ENCODE data around the gene PAK1IP1.
"Not testable (repeated sequence)": the region's sequence is repeated elsewhere in the genome, so short reads cannot be mapped to it uniquely, and the experiment has no call there.

PAK1IP1 gene

GRCh38 chr6:10694302-10695085, at the start of gene PAK1IP1, which contains the start of gene C6orf52:
Gene PAK1IP1 (plus strand): TSS chr6:10694972. CDS start chr6:10694986, 14 bp downstream.
Gene C6orf52 (minus strand): TSS chr6:10694616. CDS start chr6:10687550, 7,066 bp downstream.
- peak; percentile 83 to 94 for DNase-seq

- DNase-seq, result no peak
These were observed 39.2 kb upstream of the PAK1IP1 start for GRCh38 chr6:10655508-10656055.

- no peak for DNase-seq
These were observed 35.7 kb upstream of the PAK1IP1 start for GRCh38 chr6:10658910-10659698.

- DNase-seq, result no peak
These were observed 34.9 kb upstream of the PAK1IP1 start for GRCh38 chr6:10659699-10660348.

- not testable (repeated sequence) for DNase-seq
These were observed 34.2 kb upstream of the PAK1IP1 start for GRCh38 chr6:10660431-10661191.

- no peak for DNase-seq
These were observed 32.6 kb upstream of the PAK1IP1 start for GRCh38 chr6:10662207-10662606.

GRCh38 chr6:10662742-10663141, 32.0 kb upstream of the PAK1IP1 start:
- DNase-seq, result no peak

GRCh38 chr6:10665595-10665994, 29.2 kb upstream of the PAK1IP1 start:
- not testable (repeated sequence) for DNase-seq

- no peak for DNase-seq
These were observed 26.4 kb upstream of the PAK1IP1 start for GRCh38 chr6:10668126-10668917.

GRCh38 chr6:10676403-10676802, 18.4 kb upstream of the PAK1IP1 start:
- no peak for DNase-seq

GRCh38 chr6:10678456-10678855, 16.3 kb upstream of the PAK1IP1 start:
- DNase-seq, result no peak

GRCh38 chr6:10681795-10682194, 13.0 kb upstream of the PAK1IP1 start:
- no peak for DNase-seq

- DNase-seq, result no peak
These were observed 12.3 kb upstream of the PAK1IP1 start for GRCh38 chr6:10682355-10682988.

GRCh38 chr6:10684618-10685017, 10.2 kb upstream of the PAK1IP1 start:
- no peak for DNase-seq

GRCh38 chr6:10685092-10685915, 9.5 kb upstream of the PAK1IP1 start:
- DNase-seq, result no peak

- DNase-seq, result no peak
These were observed 7.9 kb upstream of the PAK1IP1 start for GRCh38 chr6:10686901-10687300.

- no peak for DNase-seq
These were observed 7.2 kb upstream of the PAK1IP1 start for GRCh38 chr6:10687582-10687981.

GRCh38 chr6:10690651-10691445, 3.9 kb upstream of the PAK1IP1 start:
- DNase-seq, result no peak

GRCh38 chr6:10692965-10693538, 1.7 kb upstream of the PAK1IP1 start:
- no peak for DNase-seq

Measured in stimulated activated CD4-positive, alpha-beta T cell treated with anti-CD3 and anti-CD28 coated beads, Interleukin-4, amount 100 ng/mL, for 4 hours (primary cell).